Activated CD4-positive, alpha-beta memory T cell treated with anti-CD3 and anti-CD28 coated beads for 36 hours (primary cell): ENCODE results near the gene RIN3. TPM values are rescaled to one million over a fixed set of nuclear protein-coding genes. Genes with fewer than 3 reads are reported as not detected.

Source experiments
- CTCF ChIA-PET: fragments of 350-600 bp; sonication (Branson Sonifier 250); formaldehyde crosslinking; loops from one replicate; lab custom pipeline; 2021; ENCODE audit warnings: antibody characterized with exemption, inconsistent platforms; lab: Charles Lee
- POLR2A ChIA-PET: fragments of 350-600 bp; sonication (Branson Sonifier 250); formaldehyde crosslinking; loops from one replicate; lab custom pipeline; 2021; ENCODE audit warnings: antibody characterized with exemption; lab: Charles Lee
- DNase-seq: peaks from one replicate; pipeline ENCODE4 v3.0.0-alpha.2; 2020
- H3K27ac Mint-ChIP-seq: one replicate; pipeline ENCODE4 v1.8.0; 2021; ENCODE audit warnings: mixed read lengths
- H3K27me3 Mint-ChIP-seq: one replicate; pipeline ENCODE4 v1.8.0; 2021; ENCODE audit warnings: mixed read lengths
- H3K36me3 Mint-ChIP-seq: one replicate; pipeline ENCODE4 v1.8.0; 2021; ENCODE audit warnings: mixed read lengths
- H3K4me1 Mint-ChIP-seq: one replicate; pipeline ENCODE4 v1.8.0; 2021; ENCODE audit warnings: low read depth, mixed read lengths
- H3K4me3 Mint-ChIP-seq: one replicate; pipeline ENCODE4 v1.8.0; 2021; ENCODE audit warnings: mild to moderate bottlenecking, mixed read lengths
- H3K9me3 Mint-ChIP-seq: one replicate; pipeline ENCODE4 v1.8.0; 2021; ENCODE audit warnings: mixed read lengths
- intact Hi-C: fragments of 100-400 bp; cut with micrococcal nuclease; formaldehyde crosslinking; loops from one replicate; pipeline ENCODE4 v1.15.1; 2023
- total RNA-seq, 2 experiments: library from RNA; stranded (reverse); gene quantifications; one replicate each; pipeline ENCODE4 v1.2.3, GENCODE V29; 2021

Gene RIN3
- total RNA-seq, 2 experiments from 2014 or later = 17.5 to 18.8 TPM

DNA sequence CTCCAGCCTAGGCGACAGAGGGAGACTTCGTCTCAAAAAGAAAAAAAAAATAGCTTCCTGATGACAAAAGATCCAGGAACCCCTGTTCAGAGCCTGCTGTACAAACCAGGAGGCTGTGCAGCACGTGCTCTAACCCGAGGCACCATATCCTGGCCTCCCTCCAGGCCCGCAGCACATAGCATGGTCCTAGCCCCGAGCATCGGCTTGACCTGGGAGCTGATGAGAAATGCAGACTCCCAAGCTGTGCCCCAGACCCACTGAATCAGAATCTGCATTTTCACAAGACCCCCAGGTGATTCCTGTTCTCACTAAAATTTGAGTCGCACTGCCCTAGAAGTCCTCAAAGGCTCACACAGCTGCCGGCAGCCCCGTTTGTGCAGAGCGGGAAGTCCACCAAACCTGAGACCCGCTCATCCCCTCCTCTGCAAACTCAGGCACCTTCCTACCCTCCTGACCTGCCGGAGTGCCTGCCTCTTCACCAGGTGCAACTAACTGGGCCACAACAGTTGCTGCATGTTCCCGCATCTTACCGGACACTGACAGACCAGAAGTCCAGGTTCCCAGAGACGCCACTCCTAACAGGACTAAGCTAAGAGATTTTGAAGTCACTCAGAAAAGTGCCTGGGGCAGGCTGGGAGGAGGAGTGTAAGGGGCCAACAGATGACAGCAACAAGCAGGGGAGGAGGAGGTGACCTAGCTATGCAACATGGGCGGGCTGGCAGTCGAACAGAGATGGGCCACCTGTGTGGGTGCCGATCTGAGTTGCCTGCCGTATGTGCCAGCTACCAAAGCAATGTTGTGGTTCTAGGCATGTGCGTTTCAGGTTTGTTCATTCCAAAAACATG, 24.0 kb upstream of the RIN3 start:
- Mint-ChIP-seq H3K9me3 (no peaks in the 10 kb centered on the region), H3K27ac (no peak overlapping the region), H3K27me3 (peaks cover 4% of the 10 kb centered on the region), H3K36me3 (no peaks in the 10 kb centered on the region), H3K4me3 (no peak overlapping the region), H3K4me1 (no peaks in the 10 kb centered on the region)
- ChIA-PET CTCF (no interaction called here), POLR2A (no interaction called here)
- intact Hi-C loops = no loop called here
- no peak for DNase-seq

- Mint-ChIP-seq H3K4me3 (no peak overlapping the region), H3K27me3 (peaks cover 1% of the 10 kb centered on the region), H3K36me3 (no peaks in the 10 kb centered on the region), H3K27ac (no peak overlapping the region), H3K4me1 (no peaks in the 10 kb centered on the region), H3K9me3 (no peaks in the 10 kb centered on the region)
- intact Hi-C loops = no loop called here
- CTCF ChIA-PET = no interaction called here
- no peak for DNase-seq
- POLR2A ChIA-PET = no interaction called here
Observed at GRCh38 chr14:92490239-92490959, 23.2 kb upstream of the RIN3 start.

DNA sequence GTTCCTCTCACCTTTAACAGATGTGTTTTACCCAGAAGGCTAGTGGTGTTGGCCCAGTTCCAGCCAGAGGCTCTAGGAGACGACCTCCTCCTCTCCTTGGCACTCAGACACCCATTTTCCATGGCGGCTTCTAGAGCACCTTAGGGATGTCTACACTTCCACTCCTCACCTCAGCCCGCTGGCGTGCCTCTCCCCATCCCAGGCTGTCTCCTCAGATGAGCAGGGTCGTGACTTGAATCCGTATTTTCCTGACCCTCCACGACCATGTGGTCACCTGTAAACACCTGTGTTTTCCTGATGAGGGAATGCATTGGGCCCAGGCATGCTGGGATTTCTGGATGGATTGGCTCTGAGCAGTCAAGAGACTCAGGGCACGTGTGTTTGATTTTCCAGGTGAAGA, 21.8 kb upstream of the RIN3 start:
- Mint-ChIP-seq H3K36me3 (no peaks in the 10 kb centered on the region), H3K27ac (no peak overlapping the region), H3K4me3 (no peak overlapping the region), H3K9me3 (no peaks in the 10 kb centered on the region), H3K27me3 (no peaks in the 10 kb centered on the region), H3K4me1 (no peaks in the 10 kb centered on the region)
- POLR2A ChIA-PET = no interaction called here
- CTCF ChIA-PET = no interaction called here
- intact Hi-C loops = no loop called here
- no peak for DNase-seq

- H3K27ac Mint-ChIP-seq = no peak overlapping the region
Observed at GRCh38 chr14:92492258-92492657, 21.3 kb upstream of the RIN3 start.

DNA sequence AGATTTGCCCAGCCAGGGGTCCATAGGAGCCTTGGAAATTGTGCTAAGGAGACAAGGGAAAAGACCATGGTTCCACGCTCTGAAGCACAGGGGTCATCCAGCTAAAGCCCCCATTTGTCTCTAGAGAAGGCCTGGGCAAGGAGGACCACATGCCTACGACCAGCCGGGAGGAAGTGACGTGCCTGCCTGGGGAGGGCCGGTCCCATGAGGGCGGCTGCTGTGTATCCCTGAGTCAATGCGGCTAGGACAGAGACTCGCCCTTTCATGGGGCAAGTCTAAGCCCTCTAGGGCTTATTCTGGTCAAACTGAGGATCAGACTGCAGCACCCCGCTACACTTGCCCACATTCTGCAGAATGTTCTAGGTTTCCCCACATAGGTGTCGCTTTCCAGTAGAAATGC, 20.6 kb upstream of the RIN3 start:
- CTCF ChIA-PET = no interaction called here
- Mint-ChIP-seq H3K9me3 (no peaks in the 10 kb centered on the region), H3K36me3 (no peaks in the 10 kb centered on the region), H3K4me3 (no peak overlapping the region), H3K27ac (no peak overlapping the region), H3K27me3 (no peaks in the 10 kb centered on the region), H3K4me1 (no peaks in the 10 kb centered on the region)
- POLR2A ChIA-PET = no interaction called here
- DNase-seq = no peak
- intact Hi-C loops = no loop called here

More at GRCh38 chr14:92492258-92492657, 21.3 kb upstream of the RIN3 start:
- intact Hi-C loops = no loop called here
- DNase-seq = no peak
- Mint-ChIP-seq H3K9me3 (no peaks in the 10 kb centered on the region), H3K36me3 (no peaks in the 10 kb centered on the region), H3K4me1 (no peaks in the 10 kb centered on the region), H3K4me3 (no peak overlapping the region), H3K27me3 (no peaks in the 10 kb centered on the region)
- ChIA-PET POLR2A (no interaction called here), CTCF (no interaction called here)

- Mint-ChIP-seq H3K4me1 (no peaks in the 10 kb centered on the region), H3K27me3 (no peaks in the 10 kb centered on the region), H3K27ac (no peak overlapping the region), H3K9me3 (no peaks in the 10 kb centered on the region), H3K4me3 (no peak overlapping the region), H3K36me3 (no peaks in the 10 kb centered on the region)
- POLR2A ChIA-PET = no interaction called here
- intact Hi-C loops = no loop called here
- no peak for DNase-seq
- CTCF ChIA-PET = no interaction called here
Observed at GRCh38 chr14:92493492-92493891, 20.1 kb upstream of the RIN3 start.

- CTCF ChIA-PET = interaction anchor here (0.6 kb wide), 1 partner anchor 1638 kb away, joined by 3 read pairs; no protein-coding TSS in a partner anchor
- POLR2A ChIA-PET = no interaction called here
- intact Hi-C loops = no loop called here
Observed at GRCh38 chr14:92494512-92494911, 19.1 kb upstream of the RIN3 start.

GRCh38 chr14:92495027-92495426, 18.6 kb upstream of the RIN3 start:
- no peaks in the 10 kb centered on the region for H3K4me1 Mint-ChIP-seq
- intact Hi-C loops = no loop called here
- ChIA-PET CTCF (no interaction called here), POLR2A (no interaction called here)
- H3K36me3 Mint-ChIP-seq = no peaks in the 10 kb centered on the region
- no peaks in the 10 kb centered on the region for H3K9me3 Mint-ChIP-seq
- H3K27ac Mint-ChIP-seq = no peak overlapping the region
- no peak overlapping the region for H3K4me3 Mint-ChIP-seq
- DNase-seq = no peak
- H3K27me3 Mint-ChIP-seq = no peaks in the 10 kb centered on the region

More at GRCh38 chr14:92494512-92494911, 19.1 kb upstream of the RIN3 start:
- H3K4me3 Mint-ChIP-seq = no peak overlapping the region
- no peaks in the 10 kb centered on the region for H3K9me3 Mint-ChIP-seq
- H3K36me3 Mint-ChIP-seq = no peaks in the 10 kb centered on the region
- no peak overlapping the region for H3K27ac Mint-ChIP-seq
- DNase-seq = no peak
- no peaks in the 10 kb centered on the region for H3K27me3 Mint-ChIP-seq
- no peaks in the 10 kb centered on the region for H3K4me1 Mint-ChIP-seq

DNA sequence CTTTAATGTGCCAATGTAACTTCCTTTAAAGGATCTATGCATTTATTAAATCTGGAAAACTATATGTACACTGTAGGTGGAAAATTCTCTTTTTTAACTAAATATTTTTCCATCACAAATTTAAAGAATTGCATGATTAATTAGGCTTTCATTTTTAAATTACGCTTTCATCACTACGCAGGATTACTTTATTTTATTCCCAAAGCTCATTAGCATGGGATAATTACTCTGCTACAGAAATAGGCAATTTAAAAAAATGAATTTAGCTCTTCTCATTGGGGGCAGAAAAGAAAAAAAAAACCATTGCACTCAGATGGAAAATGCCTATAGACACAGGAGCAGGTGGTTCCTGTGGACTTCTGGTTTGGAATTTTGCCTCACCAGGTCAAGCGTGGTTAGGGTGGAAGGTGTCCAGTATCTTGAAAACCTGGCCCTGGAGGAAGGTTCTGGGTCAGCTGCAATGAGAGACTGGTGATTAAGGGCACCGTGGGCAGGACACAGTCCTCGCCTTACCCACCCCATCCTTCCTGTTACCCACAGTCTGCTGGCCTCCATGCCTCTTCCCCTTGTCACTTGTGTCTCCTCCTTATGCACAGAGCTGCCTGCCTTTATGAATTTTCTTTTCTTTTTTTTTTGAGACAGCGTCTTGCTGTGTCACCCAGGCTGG, 17.3 kb upstream of the RIN3 start:
- intact Hi-C loops = no loop called here
- Mint-ChIP-seq H3K27ac (no peak overlapping the region), H3K27me3 (no peaks in the 10 kb centered on the region), H3K4me3 (no peak overlapping the region), H3K9me3 (no peaks in the 10 kb centered on the region), H3K4me1 (no peaks in the 10 kb centered on the region), H3K36me3 (no peaks in the 10 kb centered on the region)
- ChIA-PET CTCF (no interaction called here), POLR2A (no interaction called here)
- no peak for DNase-seq

- intact Hi-C loops = no loop called here
- Mint-ChIP-seq H3K9me3 (no peaks in the 10 kb centered on the region), H3K36me3 (no peaks in the 10 kb centered on the region), H3K4me1 (no peaks in the 10 kb centered on the region), H3K27ac (no peak overlapping the region), H3K27me3 (no peaks in the 10 kb centered on the region), H3K4me3 (no peak overlapping the region)
- DNase-seq = no peak
- POLR2A ChIA-PET = no interaction called here
- CTCF ChIA-PET = no interaction called here
Observed at GRCh38 chr14:92497391-92497790, 16.2 kb upstream of the RIN3 start.

DNA sequence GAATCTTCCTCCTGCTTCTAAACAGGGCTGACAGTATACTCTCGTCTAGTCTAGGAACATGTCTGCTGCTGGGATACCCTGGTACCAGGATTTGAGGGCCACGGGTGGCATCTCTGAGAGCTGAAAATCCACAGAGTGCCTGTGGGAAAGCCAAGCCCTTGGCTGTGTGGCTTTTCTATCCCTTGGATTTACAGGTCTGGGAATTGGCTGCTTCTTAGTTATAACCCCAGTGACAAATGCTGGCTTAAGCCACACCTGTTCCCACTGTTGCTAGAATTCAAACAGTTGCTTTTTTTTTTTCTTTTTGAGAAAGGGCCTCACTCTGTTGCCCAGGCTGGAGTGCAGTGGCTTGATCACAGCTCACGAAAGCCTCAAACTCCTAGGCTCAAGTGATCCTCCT, 14.3 kb upstream of the RIN3 start:
- no peak overlapping the region for H3K27ac Mint-ChIP-seq
- intact Hi-C loops = no loop called here
- DNase-seq = no peak
- no peak overlapping the region for H3K4me3 Mint-ChIP-seq
- ChIA-PET CTCF (no interaction called here), POLR2A (no interaction called here)
- no peaks in the 10 kb centered on the region for H3K9me3 Mint-ChIP-seq
- H3K36me3 Mint-ChIP-seq = no peaks in the 10 kb centered on the region
- no peaks in the 10 kb centered on the region for H3K4me1 Mint-ChIP-seq
- no peaks in the 10 kb centered on the region for H3K27me3 Mint-ChIP-seq

DNA sequence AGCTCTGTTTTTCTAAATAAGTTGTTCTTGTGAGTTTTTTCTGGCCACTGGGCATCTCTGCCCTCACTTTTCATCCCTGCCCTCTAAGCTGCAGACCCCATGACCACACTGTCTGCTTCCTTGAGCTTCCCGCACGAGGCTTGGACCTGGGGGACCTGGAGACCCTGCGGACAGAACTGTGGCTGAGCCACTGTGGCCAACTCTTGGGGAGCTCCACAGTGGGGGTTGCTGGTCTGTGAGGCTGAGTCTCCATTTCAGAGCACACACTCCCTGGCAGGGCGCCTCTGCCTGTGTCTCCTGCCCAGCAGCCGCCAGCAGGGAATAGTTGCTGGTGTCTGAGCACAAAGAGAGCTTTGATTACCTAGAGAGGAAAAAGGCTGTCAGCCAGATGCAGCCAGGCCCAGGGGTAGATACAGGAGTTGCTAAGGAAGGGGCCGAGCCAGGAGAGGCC, 13.1 kb upstream of the RIN3 start:
- ChIA-PET CTCF (no interaction called here), POLR2A (no interaction called here)
- no peak overlapping the region for H3K27ac Mint-ChIP-seq
- no peaks in the 10 kb centered on the region for H3K9me3 Mint-ChIP-seq
- peaks cover 2% of the 10 kb centered on the region for H3K27me3 Mint-ChIP-seq
- no peaks in the 10 kb centered on the region for H3K4me1 Mint-ChIP-seq
- H3K36me3 Mint-ChIP-seq = no peaks in the 10 kb centered on the region
- DNase-seq = no peak
- no peak overlapping the region for H3K4me3 Mint-ChIP-seq
- intact Hi-C loops = no loop called here
